Transverse colon (tissue), 4 donors: Measurements from ENCODE around the gene PIGW. TPM values are rescaled to one million over a fixed set of nuclear protein-coding genes. Genes with fewer than 3 reads are reported as not detected.
A peak's percentile ranks its signal among the peaks of the same experiment; 100 is the strongest.

Source experiments
- DNase-seq: peaks from one replicate; pipeline ENCODE4 v3.0.0-alpha.2; 2019
- H3K27ac ChIP-seq, 4 donors: fragments of 200-600 bp; sonication (generic); 2 replicates each; pipeline ENCODE4 v1.5.1; 2016 to 2018; ENCODE audit warnings: inconsistent platforms in 4 of 4
- H3K27me3 ChIP-seq: fragments of 200-600 bp; sonication (generic); 2 replicates; pipeline ENCODE4 v1.5.1; 2017; ENCODE audit warnings: inconsistent platforms
- H3K36me3 ChIP-seq, 4 donors: fragments of 200-600 bp; sonication (generic); 2 replicates each; pipeline ENCODE4 v1.5.1; 2017 to 2019; ENCODE audit warnings: inconsistent platforms in 4 of 4
- H3K4me1 ChIP-seq, 4 donors: fragments of 200-600 bp; sonication (generic); 2 replicates each; pipeline ENCODE4 v1.5.1; 2017 to 2020; ENCODE audit warnings: inconsistent platforms in 4 of 4
- H3K4me3 ChIP-seq, 4 donors: fragments of 200-600 bp; sonication (generic); 1 replicate in 1 of 4; 2 replicates in 3 of 4; pipeline versions ENCODE4 v1.5.1 to v1.6.1; 2017 to 2019; ENCODE audit warnings: inconsistent platforms in 4 of 4
- H3K9me3 ChIP-seq, 2 donors: fragments of 200-600 bp; sonication (generic); 2 replicates each; pipeline ENCODE4 v1.5.1; 2017 to 2019; ENCODE audit warnings: inconsistent platforms in 2 of 2
- EP300 ChIP-seq: sonication (generic); formaldehyde crosslinking; IDR thresholded peaks from one replicate; pipeline ENCODE4 v1.6.1; 2017; ENCODE audit warnings: antibody characterized with exemption, low read depth
- POLR2A ChIP-seq: fragments of 450-650 bp; IDR thresholded peaks from one replicate; pipeline ENCODE4 v1.6.1; 2016; ENCODE audit warnings: antibody characterized with exemption, mild to moderate bottlenecking, moderate library complexity
- POLR2AphosphoS5 ChIP-seq, 3 donors: sonication (generic); formaldehyde crosslinking; IDR thresholded peaks; one replicate each; pipeline ENCODE4 v1.6.1; 2016; ENCODE audit warnings: antibody characterized with exemption in 3 of 3
- WGBS, 2 donors: methylation state at CpG; one replicate each; pipeline ENCODE4 v1.1.5; 2018; ENCODE audit warnings: low coverage in 1 of 2; 5-methylcytosine and 5-hydroxymethylcytosine counted together
- in situ Hi-C, 4 donors: fragments of 200-750 bp; cut with MboI; loops; one replicate each; pipeline versions ENCODE4 v1.15.0 to v1.15.1; 2017; ENCODE audit warnings: low sequenced_read_pairs in 3 of 4, low pct_ligation_motif_present in 1 of 4, low pct_unique_long_range_greater_than_20kb in 1 of 4
- intact Hi-C: fragments of 100-400 bp; cut with DNase I; formaldehyde crosslinking; loops from one replicate; pipeline ENCODE4 v1.15.1; 2023; ENCODE audit warnings: low total_unique reads
- total RNA-seq, 4 donors: library from RNA; depleted of rRNA; stranded (reverse); fragments of >200 nt; gene quantifications; one replicate each; pipeline ENCODE4 v1.1.0, GENCODE V29; 2016
- TF ChIP-seq, protein P1 (sequence below), 5 experiments: fragments of 200-600 bp in 3 of 5; fragments of 450-650 bp in 2 of 5; sonication (generic) in 3 of 5; IDR thresholded peaks; 1 replicate in 2 of 5; 2 replicates in 3 of 5; pipeline ENCODE4 v1.5.1; 2016 to 2017; ENCODE audit warnings: antibody characterized with exemption in 5 of 5, inconsistent platforms in 3 of 5, mild to moderate bottlenecking in 2 of 5, moderate library complexity in 1 of 5

The PIGW gene, protein sequence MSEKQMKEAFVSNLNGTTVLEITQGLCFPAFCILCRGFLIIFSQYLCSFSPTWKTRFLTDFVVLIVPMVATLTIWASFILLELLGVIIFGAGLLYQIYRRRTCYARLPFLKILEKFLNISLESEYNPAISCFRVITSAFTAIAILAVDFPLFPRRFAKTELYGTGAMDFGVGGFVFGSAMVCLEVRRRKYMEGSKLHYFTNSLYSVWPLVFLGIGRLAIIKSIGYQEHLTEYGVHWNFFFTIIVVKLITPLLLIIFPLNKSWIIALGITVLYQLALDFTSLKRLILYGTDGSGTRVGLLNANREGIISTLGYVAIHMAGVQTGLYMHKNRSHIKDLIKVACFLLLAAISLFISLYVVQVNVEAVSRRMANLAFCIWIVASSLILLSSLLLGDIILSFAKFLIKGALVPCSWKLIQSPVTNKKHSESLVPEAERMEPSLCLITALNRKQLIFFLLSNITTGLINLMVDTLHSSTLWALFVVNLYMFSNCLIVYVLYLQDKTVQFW
- 1 to 10 TPM in 3 of 4 donors, not detected in 1; 2.6 to 4.6 (median 4.4) TPM for total RNA-seq

DNA sequence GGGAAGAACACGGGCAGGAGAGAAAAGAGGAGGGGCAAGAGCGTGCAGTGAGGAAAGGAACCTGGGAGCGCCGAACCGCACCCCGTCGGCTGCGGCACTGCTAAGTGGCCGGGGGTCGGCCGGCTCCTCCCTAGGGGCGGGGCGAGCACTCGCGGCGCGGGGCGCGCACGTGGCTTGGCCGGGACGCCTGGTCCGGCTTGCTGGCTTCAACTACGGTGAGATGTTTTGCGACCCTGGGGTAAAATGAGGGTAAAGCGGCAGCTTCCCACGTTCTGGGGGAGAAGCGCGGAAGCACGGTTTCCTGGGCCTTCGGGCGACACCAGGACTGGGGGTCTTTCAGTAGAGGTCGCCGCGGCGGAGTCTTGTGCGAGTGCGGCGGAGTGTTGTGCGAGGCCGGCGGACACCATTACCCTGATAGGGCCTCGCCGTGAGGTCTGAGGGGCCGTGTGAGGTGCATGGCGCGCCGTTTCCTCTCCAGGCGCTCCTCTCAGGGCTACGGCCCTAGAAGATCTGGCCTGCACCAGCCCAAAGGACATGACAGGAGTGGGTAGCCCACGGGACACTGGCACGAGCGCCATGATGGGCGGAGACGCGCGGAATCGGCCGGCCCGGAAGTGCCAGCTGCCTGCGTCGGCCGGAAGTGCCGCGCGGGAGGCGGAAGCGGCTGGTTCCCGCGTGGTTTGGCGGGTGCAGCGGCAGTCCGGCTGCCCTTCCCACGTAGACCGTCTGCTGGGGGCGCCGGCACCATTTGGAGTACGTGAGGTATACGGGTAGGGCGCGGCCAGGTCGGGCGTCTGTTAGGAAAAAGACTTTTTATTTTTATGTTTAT lies at the start of gene PIGW, which contains the start of gene MYO19:
PIGW (plus strand) TSS at position 148 of the 829 bp plus-strand sequence. CDS start 2,115 bp downstream, outside the sequence.
MYO19 (minus strand) TSS at position 29 of the 829 bp plus-strand sequence. CDS start 2,330 bp downstream, outside the sequence.
- Histone ChIP-seq H3K4me3 (peak within 1 kb of the TSS; percentile 66 to 93 (median 82)), H3K4me1 (peaks cover 0 to 18% (median 16%) of the 10 kb centered on the region in 4 donors), H3K9me3 (no peaks in the 10 kb centered on the region), H3K27me3 (no peaks in the 10 kb centered on the region), H3K36me3 (no peaks in the 10 kb centered on the region), H3K27ac (peak within 1 kb of the TSS; percentile 94 to 100 (median 96))
- in situ Hi-C loops, result no loop called here
- 1% methylated on average over 60 of the region's 83 CpGs; no CpG with 5 or more reads in 1 of the 2 donors for WGBS, 2 donors
- TF ChIP-seq POLR2AphosphoS5 (IDR thresholded peaks at IDR 0.05) (peak; percentile 81 to 97 (median 96)), POLR2A (peak; percentile 90), EP300 (no peak)
- intact Hi-C loops, result no loop called here
- peak; percentile 93 for DNase-seq

DNA sequence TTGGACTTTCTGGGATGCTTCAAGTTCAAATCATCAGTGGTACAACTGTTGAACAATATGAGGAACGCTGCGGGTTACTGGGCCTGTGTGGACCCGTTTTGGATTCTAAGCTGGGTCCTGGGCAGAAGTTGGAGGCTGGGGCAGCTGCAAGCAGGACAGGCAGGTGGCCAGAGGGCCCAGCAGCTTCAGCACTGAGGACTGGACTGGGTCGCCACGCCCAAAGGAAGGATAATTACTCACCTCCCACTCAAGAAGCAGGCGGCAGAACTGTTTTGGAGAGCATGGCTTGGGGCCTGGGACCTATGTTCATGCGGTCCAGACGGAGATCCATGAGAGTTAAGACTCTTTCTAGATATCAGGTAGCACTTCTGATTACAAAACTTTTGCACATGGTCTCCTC lies 49.8 kb upstream of the PIGW start:
- TF ChIP-seq EP300 (no peak), POLR2AphosphoS5 (IDR thresholded peaks at IDR 0.05) (no peak), POLR2A (no peak)
- TF ChIP-seq, protein P1, sequence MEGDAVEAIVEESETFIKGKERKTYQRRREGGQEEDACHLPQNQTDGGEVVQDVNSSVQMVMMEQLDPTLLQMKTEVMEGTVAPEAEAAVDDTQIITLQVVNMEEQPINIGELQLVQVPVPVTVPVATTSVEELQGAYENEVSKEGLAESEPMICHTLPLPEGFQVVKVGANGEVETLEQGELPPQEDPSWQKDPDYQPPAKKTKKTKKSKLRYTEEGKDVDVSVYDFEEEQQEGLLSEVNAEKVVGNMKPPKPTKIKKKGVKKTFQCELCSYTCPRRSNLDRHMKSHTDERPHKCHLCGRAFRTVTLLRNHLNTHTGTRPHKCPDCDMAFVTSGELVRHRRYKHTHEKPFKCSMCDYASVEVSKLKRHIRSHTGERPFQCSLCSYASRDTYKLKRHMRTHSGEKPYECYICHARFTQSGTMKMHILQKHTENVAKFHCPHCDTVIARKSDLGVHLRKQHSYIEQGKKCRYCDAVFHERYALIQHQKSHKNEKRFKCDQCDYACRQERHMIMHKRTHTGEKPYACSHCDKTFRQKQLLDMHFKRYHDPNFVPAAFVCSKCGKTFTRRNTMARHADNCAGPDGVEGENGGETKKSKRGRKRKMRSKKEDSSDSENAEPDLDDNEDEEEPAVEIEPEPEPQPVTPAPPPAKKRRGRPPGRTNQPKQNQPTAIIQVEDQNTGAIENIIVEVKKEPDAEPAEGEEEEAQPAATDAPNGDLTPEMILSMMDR (IDR thresholded peaks at IDR 0.05), result no peak
- intact Hi-C loops (no loop called here), in situ Hi-C loops (loop anchor here in 2 of 4 donors (25.0 kb wide), 1 partner anchor 523 kb away; no protein-coding TSS in a partner anchor)
- Histone ChIP-seq H3K9me3 (no peaks in the 10 kb centered on the region), H3K27me3 (peaks cover 14% of the 10 kb centered on the region), H3K27ac (no peak overlapping the region), H3K4me1 (peaks cover 11 to 36% (median 28%) of the 10 kb centered on the region in 4 donors), H3K4me3 (no peak overlapping the region), H3K36me3 (no peaks in the 10 kb centered on the region)
- WGBS, 2 donors, result 98% methylated on average over 8 of the region's 8 CpGs; no CpG with 5 or more reads in 1 of the 2 donors
- no peak for DNase-seq

DNA sequence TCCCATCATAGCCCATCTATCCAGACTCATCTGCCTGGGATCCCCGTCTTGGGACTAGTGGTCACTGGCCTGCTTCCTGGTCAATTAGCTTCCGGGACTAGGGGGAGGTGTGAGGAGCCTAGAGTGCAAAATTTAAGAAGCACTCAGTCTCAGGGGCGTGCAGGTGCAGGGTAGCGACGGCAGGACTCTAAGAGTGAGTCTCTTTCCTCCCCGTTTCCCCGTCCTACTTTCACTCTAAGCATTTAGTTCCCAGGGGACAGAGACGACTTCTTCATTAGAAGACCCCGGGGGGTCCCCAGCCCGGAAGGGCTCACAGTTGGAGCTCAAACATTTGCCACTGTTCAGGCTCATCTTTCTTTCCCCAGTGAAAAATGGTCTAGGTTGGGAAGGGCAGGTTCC lies 49.0 kb upstream of the PIGW start:
- WGBS, 2 donors, result 0 to 49% methylated on average over 2 to 10 of the region's 10 CpGs
- intact Hi-C loops (no loop called here), in situ Hi-C loops (loop anchor here in 2 of 4 donors (25.0 kb wide), 1 partner anchor 524 kb away; no protein-coding TSS in a partner anchor)
- TF ChIP-seq POLR2AphosphoS5 (IDR thresholded peaks at IDR 0.05), result no peak
- no peak for TF ChIP-seq POLR2A
- TF ChIP-seq, protein P1 (IDR thresholded peaks at IDR 0.05), result no peak
- TF ChIP-seq EP300, result no peak
- H3K27me3 ChIP-seq, result peaks cover 11% of the 10 kb centered on the region
- peaks cover 0 to under 1% (median 0%) of the 10 kb centered on the region in 4 donors for H3K36me3 ChIP-seq
- peaks cover 11 to 36% (median 28%) of the 10 kb centered on the region in 4 donors for H3K4me1 ChIP-seq
- no peak for DNase-seq
- peak overlapping the region; percentile 54 to 97 (median 94) for H3K4me3 ChIP-seq
- H3K9me3 ChIP-seq, result no peaks in the 10 kb centered on the region
- peak overlapping the region; percentile 84 to 91 (median 88) for H3K27ac ChIP-seq
